Activated T-helper 1 cell treated with Interleukin-2 at 50 U/mL for 16 hours (primary cell): ENCODE results near the gene PTPRD.

Experiments used
- DNase-seq: peaks from one replicate; pipeline ENCODE4 v3.0.0-alpha.2; 2020; ENCODE audit warnings: low read depth

Gene PTPRD

DNA sequence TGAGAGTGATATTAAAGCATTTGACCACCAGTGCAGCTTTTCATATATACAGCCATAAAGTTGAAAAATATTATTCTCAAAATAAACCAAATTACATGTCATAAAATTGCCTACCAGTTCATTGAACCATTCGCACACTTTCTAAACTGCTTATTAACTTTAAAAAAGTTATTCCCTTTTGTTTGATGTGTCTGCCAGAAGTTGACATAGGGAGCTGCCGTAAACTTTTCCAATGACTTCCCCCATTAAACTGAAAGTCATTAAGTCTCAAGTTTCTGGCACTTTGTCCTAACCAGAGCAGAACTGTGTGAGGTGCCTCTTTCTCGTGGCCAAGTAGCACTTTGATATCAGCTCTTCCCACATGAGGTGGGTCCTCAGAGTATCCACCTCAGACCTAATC is 2231.2 kb downstream of the PTPRD start:
- DNase-seq = no peak

- no peak for DNase-seq
Measured at GRCh38 chr9:8374471-8374870, 2238.3 kb downstream of the PTPRD start.

- DNase-seq = no peak
Measured at GRCh38 chr9:8371686-8372085, 2241.1 kb downstream of the PTPRD start.

DNA sequence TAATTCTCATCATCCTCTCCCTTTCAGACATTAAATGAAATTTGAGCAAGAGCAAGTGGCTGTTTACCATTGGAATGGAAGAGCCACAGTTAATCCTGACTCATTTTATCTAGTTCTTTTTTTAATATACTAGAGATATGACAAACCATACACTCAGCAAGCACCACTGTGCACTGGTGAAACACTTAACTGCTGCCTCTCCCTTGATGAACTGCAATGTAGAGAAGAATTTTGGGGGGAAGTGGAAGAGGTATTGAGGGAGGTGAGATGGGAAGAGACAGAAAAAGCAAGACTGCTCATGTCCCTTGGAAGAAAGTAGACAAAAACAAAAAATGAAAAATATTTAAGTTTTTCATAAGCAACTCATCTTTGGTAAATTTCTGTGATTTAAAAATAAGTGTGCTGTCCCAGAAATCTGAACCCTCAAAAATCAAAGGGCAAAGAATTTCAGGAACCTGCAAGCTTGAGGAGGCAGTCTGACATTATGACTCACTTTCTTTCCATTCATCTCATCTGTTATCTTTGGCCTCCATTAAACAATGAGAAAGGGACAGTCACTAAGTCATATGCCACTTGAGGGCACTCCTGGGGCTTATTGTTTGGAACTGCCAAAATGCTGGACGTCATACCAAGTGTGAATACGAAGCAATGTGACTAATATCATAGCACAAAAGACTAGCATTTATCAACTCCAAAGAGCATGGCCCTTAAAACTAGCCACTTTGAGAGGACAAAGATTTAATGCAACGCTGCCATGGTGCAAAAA is 2246.5 kb downstream of the PTPRD start:
- DNase-seq = no peak

GRCh38 chr9:8365466-8366160 is 2247.2 kb downstream of the PTPRD start:
- DNase-seq = no peak

DNA sequence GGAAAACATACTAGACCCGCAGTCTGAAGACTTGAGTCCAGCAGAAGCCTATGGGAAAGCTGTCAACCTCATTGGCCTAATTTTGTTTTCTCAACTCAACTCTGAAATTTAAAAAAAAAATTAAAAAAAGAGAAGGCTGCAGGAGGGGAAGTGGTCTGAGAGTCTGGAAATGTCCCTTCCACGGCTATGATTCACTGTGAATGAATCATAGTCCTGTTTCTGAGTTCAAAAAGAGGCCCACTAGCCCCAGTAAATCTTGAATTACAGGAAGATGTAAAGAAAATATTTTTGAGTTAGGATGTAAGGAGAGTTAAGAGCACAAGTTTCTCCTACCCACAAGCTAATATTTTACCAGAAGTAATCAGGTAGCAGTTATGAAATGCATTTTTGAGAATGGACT is 2247.8 kb downstream of the PTPRD start:
- no peak for DNase-seq

DNA sequence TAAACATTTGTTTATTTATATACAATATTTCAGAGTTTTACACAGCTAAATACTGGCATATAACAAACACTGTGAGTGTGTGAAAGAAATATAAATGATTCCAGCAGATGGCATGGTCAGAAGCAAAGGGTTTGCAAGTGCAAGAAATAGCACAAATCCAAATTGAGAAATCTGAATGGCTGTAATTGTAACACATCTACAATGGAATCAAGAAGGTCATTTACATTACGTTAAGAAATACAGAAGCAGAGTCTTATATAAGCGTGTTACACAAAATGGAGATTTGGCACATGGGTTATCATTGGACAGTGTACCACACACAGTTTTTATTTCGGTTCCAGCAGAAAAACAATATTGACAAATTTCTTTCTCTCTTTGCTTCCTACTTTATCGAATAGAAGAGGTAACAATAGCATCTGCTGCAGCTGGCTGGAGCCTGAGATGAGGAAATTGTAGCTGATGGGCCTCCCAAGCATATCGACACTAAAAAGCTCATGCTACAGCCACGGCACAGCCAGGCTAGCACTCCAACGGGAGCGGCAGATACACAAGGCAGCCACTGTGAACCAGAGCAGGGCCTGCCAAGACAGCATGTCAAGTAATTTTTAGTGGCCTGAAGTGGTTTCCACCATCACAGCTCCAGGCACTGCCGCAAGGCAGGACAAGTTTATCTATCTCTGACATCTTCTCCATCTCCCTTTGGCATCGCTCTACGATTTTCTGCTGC is 2248.6 kb downstream of the PTPRD start:
- no peak for DNase-seq

- DNase-seq = no peak
Measured at GRCh38 chr9:8362250-8362649, 2250.6 kb downstream of the PTPRD start.

GRCh38 chr9:8361364-8361763 is 2251.4 kb downstream of the PTPRD start:
- no peak for DNase-seq

DNA sequence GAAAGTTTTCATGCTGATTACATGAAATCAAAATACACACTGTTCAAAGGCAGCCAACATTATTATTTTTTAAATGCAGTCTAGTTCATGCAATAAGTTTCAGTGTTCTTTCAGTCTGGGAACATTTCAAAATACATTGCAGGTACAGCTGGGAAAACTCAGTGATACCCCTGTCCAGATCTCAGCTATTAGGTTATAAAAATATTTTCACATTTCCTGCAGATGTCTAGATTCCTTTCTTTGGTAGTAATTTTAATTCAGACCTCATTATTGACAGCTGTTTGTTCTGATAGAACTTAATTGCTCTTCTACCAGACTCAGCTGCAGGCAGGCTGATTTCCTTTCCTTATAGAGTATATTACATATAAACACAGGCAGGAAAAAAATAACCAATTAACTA is 2256.4 kb downstream of the PTPRD start:
- DNase-seq = no peak

- no peak for DNase-seq
Measured at GRCh38 chr9:8351436-8351835, 2261.4 kb downstream of the PTPRD start.

GRCh38 chr9:8349901-8350300 is 2262.9 kb downstream of the PTPRD start:
- no peak for DNase-seq

- DNase-seq = no peak
Measured at GRCh38 chr9:8349376-8349775, 2263.4 kb downstream of the PTPRD start.

DNA sequence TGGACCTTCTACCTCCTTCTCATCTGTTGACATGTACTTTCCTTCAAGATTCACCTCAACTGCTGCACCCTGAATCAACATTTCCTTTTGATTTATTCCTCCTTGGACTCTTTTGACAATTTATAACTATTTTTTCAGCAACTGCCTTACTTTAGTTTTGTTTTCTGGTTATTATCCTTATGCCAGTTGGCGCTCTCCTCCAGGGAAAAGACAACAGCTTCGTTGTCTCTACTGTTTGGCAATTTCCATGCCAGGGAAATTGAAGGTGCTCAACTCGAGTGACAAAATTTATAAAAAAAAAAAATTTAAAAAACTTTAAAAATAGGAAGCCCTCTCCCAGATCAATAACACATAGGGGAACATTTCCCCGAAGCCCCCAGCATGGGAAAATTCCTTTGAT is 2264.0 kb downstream of the PTPRD start:
- no peak for DNase-seq

GRCh38 chr9:8346296-8346695 is 2266.5 kb downstream of the PTPRD start:
- no peak for DNase-seq

- DNase-seq = no peak
Measured at GRCh38 chr9:8338767-8339510, 2273.9 kb downstream of the PTPRD start.

DNA sequence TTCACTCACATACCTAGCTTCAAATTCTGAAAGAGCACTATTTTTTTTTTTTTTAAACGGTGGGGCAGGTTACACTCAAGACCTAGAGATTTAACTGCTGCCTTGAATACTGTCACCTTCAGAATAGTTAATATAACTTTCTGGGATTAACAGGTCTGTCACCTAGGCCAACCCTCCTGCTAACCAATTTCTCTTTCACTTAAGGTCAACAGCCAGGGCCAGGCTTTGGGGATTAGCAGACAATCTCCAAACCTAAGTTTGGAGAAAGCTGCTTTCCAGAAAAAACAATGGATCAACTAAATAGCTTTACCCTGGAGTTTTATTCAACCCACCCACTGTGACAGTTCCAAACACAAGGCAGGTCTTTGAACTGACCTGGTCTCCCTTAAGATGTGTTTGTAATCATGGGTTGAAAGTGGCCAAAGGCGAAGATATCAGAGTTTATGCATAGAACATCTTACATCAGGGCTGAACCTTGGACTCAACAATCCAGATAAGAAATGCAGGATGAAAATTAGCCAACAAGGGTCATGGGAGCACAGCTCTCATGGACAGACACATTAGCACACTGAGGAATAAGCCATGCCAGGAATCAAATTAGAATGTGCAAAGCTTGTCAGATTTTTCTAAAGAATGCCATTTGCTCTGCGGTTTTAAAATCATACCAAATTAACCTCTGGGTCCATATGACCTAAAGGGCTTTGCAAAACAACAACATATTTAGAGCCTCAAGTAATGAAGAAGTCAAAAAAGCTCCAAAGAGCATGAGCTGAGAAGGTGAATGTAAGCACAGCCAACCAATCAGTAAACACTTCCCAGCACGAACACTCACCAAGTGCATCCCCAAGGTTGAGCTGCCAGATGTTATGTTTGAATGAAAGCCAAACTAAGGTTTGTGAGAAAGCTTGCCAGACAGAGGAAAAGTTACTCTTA is 2274.7 kb downstream of the PTPRD start:
- DNase-seq = no peak

DNA sequence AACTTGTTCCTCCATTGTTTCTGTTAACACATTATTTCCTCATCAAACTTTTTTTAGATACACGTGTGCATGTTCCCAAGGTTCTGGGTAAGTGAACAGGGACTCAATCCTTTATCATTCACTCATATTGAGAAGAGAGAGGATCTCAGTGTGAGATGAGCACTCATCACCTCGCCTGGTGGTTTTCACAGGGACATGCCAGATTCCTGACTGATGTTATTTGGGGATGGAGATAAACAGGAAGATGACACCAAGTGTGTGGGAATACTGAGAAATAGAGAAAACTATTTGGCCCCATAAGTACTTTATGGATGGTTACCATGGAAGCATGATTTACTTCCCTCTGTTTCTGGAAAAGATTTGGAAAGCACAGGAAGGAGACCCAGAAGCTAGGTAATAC is 2279.9 kb downstream of the PTPRD start:
- DNase-seq = no peak

DNA sequence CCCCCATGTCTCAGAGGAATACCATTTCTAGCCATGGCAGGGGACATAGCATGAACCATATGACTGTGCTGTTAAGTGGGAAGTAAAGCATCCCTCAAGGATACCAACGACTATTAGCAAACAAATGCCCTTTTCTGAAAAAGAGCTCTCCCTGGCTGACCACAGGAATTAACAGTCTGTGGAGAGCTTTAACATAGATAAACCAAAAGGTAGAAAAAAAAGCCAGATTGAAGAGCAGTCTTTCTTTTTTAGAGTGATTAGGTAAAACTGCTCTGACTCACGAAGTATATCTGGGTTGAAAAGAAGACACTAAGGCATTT is 2280.5 kb downstream of the PTPRD start:
- DNase-seq = no peak

DNA sequence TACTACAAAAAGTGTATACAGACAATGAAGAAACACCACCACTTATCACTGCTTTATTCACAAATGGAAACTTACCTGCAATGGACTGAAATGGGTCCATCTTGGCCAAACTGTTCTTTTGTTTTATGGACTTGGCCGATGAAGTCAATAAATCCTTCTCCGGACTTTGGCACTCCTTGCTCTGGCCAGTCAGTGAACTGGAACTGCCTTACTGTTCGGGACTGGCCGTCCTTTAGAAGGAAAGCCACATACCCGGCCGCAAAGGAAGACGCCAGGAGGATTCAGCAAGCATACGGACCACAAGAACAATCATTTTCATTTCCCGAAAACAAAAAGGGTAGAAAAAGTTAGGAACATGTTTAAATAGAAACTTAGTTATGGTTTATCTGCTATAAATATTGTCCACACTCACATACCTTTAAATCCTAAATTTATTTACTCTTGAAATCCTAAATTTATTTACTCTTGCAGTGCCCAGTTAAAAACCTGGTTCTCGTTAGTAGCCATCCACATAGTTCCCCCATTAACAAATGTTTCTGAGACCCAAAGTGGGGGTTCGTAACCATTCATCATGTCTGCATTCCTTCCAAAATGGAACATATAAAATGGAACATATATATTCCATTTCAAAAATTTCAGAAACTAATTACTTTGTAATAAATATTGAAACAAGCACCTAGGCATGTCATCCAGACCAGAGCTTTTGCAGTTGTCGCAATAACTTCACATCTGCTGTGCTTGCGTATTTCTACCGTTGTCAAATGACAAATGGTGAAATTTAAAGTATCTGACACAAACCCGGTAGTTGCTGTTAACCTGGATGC is 2281.1 kb downstream of the PTPRD start:
- no peak for DNase-seq
